ENCODE measurements around the gene CUL2. TPM values are rescaled to one million over a fixed set of nuclear protein-coding genes. Genes with fewer than 3 reads are reported as not detected.
"Not testable (repeated sequence)": the region's sequence is repeated elsewhere in the genome, so short reads cannot be mapped to it uniquely, and the experiment has no call there.

The CUL2 gene
- total RNA-seq, 1 experiment from 2014 or later, result 68.0 TPM

DNA sequence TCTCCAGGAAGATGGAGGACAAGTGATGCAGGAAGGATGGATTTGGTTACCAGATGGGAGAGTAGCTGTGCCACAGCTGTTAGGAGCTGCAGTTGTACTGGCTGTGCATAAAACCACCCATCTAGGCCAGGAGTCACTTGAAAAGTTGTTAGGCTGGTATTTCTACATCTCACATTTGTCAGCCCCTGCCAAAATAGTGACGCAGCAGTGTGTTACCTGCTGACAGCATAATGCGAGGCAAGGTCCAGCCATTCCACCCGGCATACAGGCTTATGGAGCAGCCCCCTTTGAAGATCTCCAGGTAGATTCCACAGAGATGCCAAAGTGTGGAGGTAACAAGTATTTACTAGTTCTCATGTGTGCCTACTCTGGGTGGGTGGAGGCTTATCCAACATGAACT is 116.4 kb downstream of the CUL2 start:
- H3K4me3 Mint-ChIP-seq (ENCODE audit: unreplicated experiment); H3K27me3 ChIP-seq (replicated peaks; ENCODE audit: control insufficient read depth, insufficient read depth, low read length); intact Hi-C loops (cut with micrococcal nuclease; ENCODE audit: unreplicated experiment); H3K27me3 Mint-ChIP-seq (ENCODE audit: insufficient read depth, unreplicated experiment); H3K27ac Mint-ChIP-seq (ENCODE audit: unreplicated experiment); H3K36me3 ChIP-seq (ENCODE audit: control insufficient read depth, insufficient read depth, low read length); BruUV-seq (replicated peaks); H3K4me3 ChIP-seq (ENCODE audit: low read depth, low read length); H3K4me1 Mint-ChIP-seq (ENCODE audit: low read depth, unreplicated experiment); H3K36me3 Mint-ChIP-seq (ENCODE audit: insufficient read depth, unreplicated experiment); POLR2A ChIA-PET; H3K4me1 ChIP-seq; CTCF ChIA-PET: not testable (repeated sequence)
- H3K9me3 ChIP-seq, result peaks cover 15% of the 10 kb centered on the region
- H3K9me3 Mint-ChIP-seq (ENCODE audit: unreplicated experiment), result peaks cover 15% of the 10 kb centered on the region
- DNase-seq, result peak; percentile 32 to 59

DNA sequence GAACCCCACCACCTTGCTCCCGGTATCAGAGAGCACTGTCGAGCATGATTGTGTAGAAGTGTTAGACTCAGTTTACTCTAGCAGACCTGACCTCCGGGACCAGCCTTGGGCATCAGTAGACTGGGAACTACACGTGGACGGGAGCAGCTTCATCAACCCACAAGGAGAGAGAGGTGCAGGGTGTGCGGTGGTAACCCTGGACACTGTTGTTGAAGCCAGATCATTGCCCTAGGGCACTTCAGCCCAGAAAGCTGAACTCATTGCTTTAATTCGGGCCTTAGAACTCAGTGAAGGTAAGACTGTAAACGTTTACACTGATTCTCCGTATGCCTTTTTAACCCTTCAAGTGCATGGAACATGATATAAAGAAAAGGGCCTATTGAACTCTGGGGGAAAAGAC is 117.0 kb downstream of the CUL2 start:
- H3K27me3 Mint-ChIP-seq (ENCODE audit: insufficient read depth, unreplicated experiment); H3K4me1 ChIP-seq; H3K4me3 ChIP-seq (ENCODE audit: low read depth, low read length); H3K36me3 ChIP-seq (ENCODE audit: control insufficient read depth, insufficient read depth, low read length); H3K36me3 Mint-ChIP-seq (ENCODE audit: insufficient read depth, unreplicated experiment); BruUV-seq (replicated peaks); H3K27ac Mint-ChIP-seq (ENCODE audit: unreplicated experiment); H3K4me1 Mint-ChIP-seq (ENCODE audit: low read depth, unreplicated experiment); H3K27me3 ChIP-seq (replicated peaks; ENCODE audit: control insufficient read depth, insufficient read depth, low read length); DNase-seq; H3K4me3 Mint-ChIP-seq (ENCODE audit: unreplicated experiment); POLR2A ChIA-PET; CTCF ChIA-PET; intact Hi-C loops (cut with micrococcal nuclease; ENCODE audit: unreplicated experiment): not testable (repeated sequence)
- peaks cover 15% of the 10 kb centered on the region for H3K9me3 Mint-ChIP-seq (ENCODE audit: unreplicated experiment)
- peaks cover 15% of the 10 kb centered on the region for H3K9me3 ChIP-seq

DNA sequence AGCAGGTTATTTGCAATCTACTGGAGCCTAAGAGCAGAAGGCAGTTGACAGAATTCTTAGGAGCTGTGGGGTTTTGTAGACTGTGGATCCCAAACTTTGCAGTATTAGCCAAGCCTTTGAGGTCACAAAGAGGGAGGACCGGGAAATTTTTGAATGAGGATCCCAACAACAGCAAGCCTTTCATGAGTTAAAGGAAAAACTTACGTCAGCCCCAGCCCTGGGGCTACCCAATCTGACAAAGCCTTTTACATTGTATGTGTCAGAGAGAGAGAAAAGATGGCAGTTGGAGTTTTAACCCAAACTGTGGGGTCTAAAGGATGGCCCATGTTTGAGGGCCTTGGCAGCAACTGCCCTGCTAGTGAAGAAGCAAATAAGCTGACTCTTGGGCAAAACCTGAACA is 117.5 kb downstream of the CUL2 start:
- H3K9me3 ChIP-seq, result peaks cover 15% of the 10 kb centered on the region
- H3K27me3 ChIP-seq (replicated peaks; ENCODE audit: control insufficient read depth, insufficient read depth, low read length); BruUV-seq (replicated peaks); H3K27ac Mint-ChIP-seq (ENCODE audit: unreplicated experiment); H3K27me3 Mint-ChIP-seq (ENCODE audit: insufficient read depth, unreplicated experiment); H3K4me1 ChIP-seq; H3K4me3 Mint-ChIP-seq (ENCODE audit: unreplicated experiment); H3K4me3 ChIP-seq (ENCODE audit: low read depth, low read length); H3K36me3 Mint-ChIP-seq (ENCODE audit: insufficient read depth, unreplicated experiment); H3K4me1 Mint-ChIP-seq (ENCODE audit: low read depth, unreplicated experiment); CTCF ChIA-PET; POLR2A ChIA-PET; H3K36me3 ChIP-seq (ENCODE audit: control insufficient read depth, insufficient read depth, low read length); DNase-seq; intact Hi-C loops (cut with micrococcal nuclease; ENCODE audit: unreplicated experiment): not testable (repeated sequence)
- H3K9me3 Mint-ChIP-seq (ENCODE audit: unreplicated experiment), result peaks cover 15% of the 10 kb centered on the region

DNA sequence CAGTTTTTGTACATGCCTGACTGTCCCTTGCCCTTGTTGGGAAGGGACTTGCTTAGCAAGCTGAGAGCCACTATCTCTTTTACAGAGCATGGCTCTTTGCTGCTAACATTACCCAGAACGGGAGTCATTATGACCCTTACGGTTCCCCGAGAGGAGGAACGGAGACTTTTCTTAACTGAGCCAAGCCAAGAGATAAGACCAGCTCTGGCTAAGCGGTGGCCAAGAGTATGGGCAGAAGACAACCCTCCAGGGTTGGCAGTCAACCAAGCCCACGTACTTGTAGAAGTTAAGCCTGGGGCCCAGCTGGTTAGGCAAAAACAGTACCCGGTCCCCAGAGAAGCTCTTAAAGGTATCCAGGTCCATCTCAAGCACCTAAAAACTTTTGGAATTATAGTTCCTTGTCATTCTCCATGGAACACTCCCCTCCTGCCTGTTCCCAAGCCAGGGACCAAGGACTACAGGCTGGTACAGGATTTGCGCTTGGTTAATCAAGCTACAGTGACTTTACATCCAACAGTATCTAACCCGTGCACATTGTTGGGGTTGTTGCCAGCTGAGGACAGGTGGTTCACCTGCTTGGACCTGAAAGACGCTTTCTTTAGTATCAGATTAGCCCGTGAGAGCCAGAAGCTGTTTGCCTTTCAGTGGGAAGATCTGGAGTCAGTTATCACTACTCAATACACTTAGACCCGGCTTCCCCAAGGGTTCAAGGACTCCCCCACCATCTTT is 118.4 kb downstream of the CUL2 start:
- H3K27ac Mint-ChIP-seq (ENCODE audit: unreplicated experiment); H3K36me3 Mint-ChIP-seq (ENCODE audit: insufficient read depth, unreplicated experiment); H3K4me1 Mint-ChIP-seq (ENCODE audit: low read depth, unreplicated experiment); H3K27me3 ChIP-seq (replicated peaks; ENCODE audit: control insufficient read depth, insufficient read depth, low read length); intact Hi-C loops (cut with micrococcal nuclease; ENCODE audit: unreplicated experiment); H3K36me3 ChIP-seq (ENCODE audit: control insufficient read depth, insufficient read depth, low read length); BruUV-seq (replicated peaks); H3K4me3 ChIP-seq (ENCODE audit: low read depth, low read length); DNase-seq; H3K4me3 Mint-ChIP-seq (ENCODE audit: unreplicated experiment); POLR2A ChIA-PET; H3K27me3 Mint-ChIP-seq (ENCODE audit: insufficient read depth, unreplicated experiment); H3K4me1 ChIP-seq; CTCF ChIA-PET: not testable (repeated sequence)
- peaks cover 15% of the 10 kb centered on the region for H3K9me3 Mint-ChIP-seq (ENCODE audit: unreplicated experiment)
- H3K9me3 ChIP-seq, result peaks cover 15% of the 10 kb centered on the region

DNA sequence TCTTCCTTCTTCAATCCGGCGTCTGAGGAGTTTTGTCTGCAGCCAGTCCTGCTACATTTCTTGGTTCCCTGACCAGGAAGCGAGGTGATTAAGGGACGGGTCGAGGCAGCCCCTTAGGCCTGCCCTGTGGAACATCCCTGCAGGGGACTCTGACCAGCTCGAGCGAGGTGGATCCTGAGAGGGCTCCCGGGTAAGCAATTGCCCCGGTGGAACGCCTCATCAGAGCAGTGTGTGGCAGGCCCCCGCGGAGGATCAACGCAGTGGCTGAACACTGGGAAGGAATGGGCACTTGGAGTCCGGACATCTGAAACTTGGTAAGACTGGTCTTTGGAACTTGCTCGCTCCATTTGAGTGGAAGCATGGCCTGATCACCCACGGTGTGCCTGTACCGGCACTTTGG is 121.0 kb downstream of the CUL2 start:
- no peaks in the 10 kb centered on the region for H3K27me3 Mint-ChIP-seq (ENCODE audit: insufficient read depth, unreplicated experiment)
- no peaks in the 10 kb centered on the region for H3K36me3 ChIP-seq (ENCODE audit: control insufficient read depth, insufficient read depth, low read length)
- no peak overlapping the region for H3K4me3 ChIP-seq (ENCODE audit: low read depth, low read length)
- no peaks in the 10 kb centered on the region for H3K9me3 Mint-ChIP-seq (ENCODE audit: unreplicated experiment)
- H3K9me3 ChIP-seq, result no peaks in the 10 kb centered on the region
- no peaks in the 10 kb centered on the region for H3K36me3 Mint-ChIP-seq (ENCODE audit: insufficient read depth, unreplicated experiment)
- no TSS peak for BruUV-seq (replicated peaks)
- H3K4me1 Mint-ChIP-seq (ENCODE audit: low read depth, unreplicated experiment), result no peaks in the 10 kb centered on the region
- no peak for DNase-seq
- no peaks in the 10 kb centered on the region; the same call in 1 of the 2 replicates for H3K27me3 ChIP-seq (replicated peaks; ENCODE audit: control insufficient read depth, insufficient read depth, low read length)
- TF ChIP-seq, protein P1, sequence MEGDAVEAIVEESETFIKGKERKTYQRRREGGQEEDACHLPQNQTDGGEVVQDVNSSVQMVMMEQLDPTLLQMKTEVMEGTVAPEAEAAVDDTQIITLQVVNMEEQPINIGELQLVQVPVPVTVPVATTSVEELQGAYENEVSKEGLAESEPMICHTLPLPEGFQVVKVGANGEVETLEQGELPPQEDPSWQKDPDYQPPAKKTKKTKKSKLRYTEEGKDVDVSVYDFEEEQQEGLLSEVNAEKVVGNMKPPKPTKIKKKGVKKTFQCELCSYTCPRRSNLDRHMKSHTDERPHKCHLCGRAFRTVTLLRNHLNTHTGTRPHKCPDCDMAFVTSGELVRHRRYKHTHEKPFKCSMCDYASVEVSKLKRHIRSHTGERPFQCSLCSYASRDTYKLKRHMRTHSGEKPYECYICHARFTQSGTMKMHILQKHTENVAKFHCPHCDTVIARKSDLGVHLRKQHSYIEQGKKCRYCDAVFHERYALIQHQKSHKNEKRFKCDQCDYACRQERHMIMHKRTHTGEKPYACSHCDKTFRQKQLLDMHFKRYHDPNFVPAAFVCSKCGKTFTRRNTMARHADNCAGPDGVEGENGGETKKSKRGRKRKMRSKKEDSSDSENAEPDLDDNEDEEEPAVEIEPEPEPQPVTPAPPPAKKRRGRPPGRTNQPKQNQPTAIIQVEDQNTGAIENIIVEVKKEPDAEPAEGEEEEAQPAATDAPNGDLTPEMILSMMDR (IDR thresholded peaks at IDR 0.05; ENCODE audit: insufficient read depth in 1 of 2, low read depth in 1 of 2, low read length in 1 of 2, severe bottlenecking in 1 of 2, unreplicated experiment in 1 of 2), result no peak
- H3K4me3 Mint-ChIP-seq (ENCODE audit: unreplicated experiment), result no peak overlapping the region
- H3K4me1 ChIP-seq, result no peaks in the 10 kb centered on the region
- intact Hi-C loops (cut with micrococcal nuclease; ENCODE audit: unreplicated experiment), result no loop called here
- ChIA-PET POLR2A (no interaction called here), CTCF (no interaction called here)
- no peak overlapping the region for H3K27ac Mint-ChIP-seq (ENCODE audit: unreplicated experiment)

All from Caco-2 (cell line).